ENCODE results near the gene SETDB1.

The SETDB1 gene

GRCh38 chr1:150999051-150999674, 73.0 kb downstream of the SETDB1 start:
- no peak overlapping the region for H3K4me3 ChIP-seq (ENCODE audit: low read depth, low read length)
- no peak for TF ChIP-seq CTCF (IDR thresholded peaks at IDR 0.05; ENCODE audit: borderline replicate concordance, insufficient read depth, low read depth, low read length)

DNA sequence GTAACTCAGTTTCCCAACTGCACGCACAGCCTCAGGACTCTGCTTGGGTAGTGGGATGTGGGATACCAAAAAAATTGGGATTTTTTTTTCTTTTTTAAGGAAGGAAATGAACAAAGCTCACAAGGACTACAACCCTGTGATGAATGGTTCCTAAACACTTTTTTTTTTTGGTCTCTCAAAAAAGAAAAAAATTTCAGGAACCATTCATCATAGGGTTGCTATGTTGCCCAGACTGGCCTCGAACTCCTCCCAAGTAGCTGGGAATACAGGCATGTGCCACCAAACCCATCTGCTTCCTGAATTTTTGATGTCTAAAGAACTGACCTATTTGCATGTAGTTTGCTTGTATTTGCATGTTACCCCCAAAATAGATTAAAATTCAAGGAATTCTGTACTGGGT, 73.8 kb downstream of the SETDB1 start:
- TF ChIP-seq CTCF (IDR thresholded peaks at IDR 0.05; ENCODE audit: borderline replicate concordance, insufficient read depth, low read depth, low read length): no peak

DNA sequence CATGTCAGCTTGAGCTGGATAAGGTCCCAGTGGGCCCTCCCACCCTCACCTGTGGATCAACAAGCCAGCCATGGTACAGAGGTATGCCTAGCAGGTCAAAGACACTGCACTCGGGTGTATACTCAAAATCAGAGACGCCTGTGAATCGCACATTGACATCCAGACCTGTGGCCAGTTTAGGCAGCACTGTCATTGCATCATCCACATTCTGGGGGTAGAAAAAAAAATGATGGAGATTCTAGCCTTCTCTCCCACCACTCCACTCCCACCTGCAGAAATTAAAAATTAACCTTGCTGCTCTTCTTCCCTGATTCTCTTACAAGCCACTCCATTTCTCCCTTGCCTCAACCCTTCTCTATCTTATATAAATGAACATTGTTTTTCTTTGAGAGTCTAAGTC, 74.2 kb downstream of the SETDB1 start:
- H3K4me3 ChIP-seq (ENCODE audit: low read depth, low read length): no peak overlapping the region
- no peak for TF ChIP-seq CTCF (IDR thresholded peaks at IDR 0.05; ENCODE audit: borderline replicate concordance, insufficient read depth, low read depth, low read length)

More for the DNA sequence above, 73.8 kb downstream of the SETDB1 start:
- H3K4me3 ChIP-seq (ENCODE audit: low read depth, low read length): no peak overlapping the region

DNA sequence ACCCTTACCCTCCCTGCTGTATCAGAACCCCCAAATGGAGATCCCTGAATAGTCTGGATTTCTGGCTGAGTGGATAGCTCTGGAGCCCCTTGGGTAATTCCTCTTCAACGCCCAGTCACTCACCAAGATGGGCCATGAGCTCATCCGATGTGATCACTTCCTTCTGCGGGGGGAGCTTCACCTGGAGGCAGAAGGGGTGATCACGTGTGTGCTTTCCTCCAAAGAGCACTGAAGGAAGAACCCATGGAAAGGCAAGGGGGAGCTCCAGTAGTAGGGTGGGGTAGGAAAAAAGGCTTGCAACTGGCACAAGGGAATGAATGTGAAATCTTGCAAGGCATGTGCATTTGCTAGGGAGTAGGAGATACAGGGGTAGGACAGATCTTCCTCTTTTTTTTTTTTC, 75.4 kb downstream of the SETDB1 start:
- no peak for TF ChIP-seq CTCF (IDR thresholded peaks at IDR 0.05; ENCODE audit: borderline replicate concordance, insufficient read depth, low read depth, low read length)
- H3K4me3 ChIP-seq (ENCODE audit: low read depth, low read length): no peak overlapping the region

- no peak overlapping the region for H3K4me3 ChIP-seq (ENCODE audit: low read depth, low read length)
- no peak for TF ChIP-seq CTCF (IDR thresholded peaks at IDR 0.05; ENCODE audit: borderline replicate concordance, insufficient read depth, low read depth, low read length)
Measured at GRCh38 chr1:151002051-151002450, 75.9 kb downstream of the SETDB1 start.

DNA sequence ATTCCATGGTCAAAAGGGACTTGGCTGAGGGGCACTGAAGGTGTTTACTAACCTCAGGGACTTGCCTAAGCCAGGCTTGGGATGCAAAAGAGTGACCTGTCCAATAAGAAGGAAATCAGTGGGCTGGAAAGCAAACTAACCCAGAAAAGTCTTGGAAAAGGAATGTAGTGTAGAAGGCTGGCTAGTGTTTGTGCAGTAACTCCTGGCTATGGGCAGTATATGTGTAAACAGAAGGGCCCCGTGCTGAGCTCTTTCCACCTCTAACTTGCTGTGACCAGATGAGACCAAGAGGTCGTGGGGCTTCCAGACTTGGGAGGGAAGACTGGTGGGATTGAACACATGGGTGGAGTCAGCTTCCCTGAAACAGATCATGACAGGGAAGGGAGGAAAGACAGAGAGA, 76.4 kb downstream of the SETDB1 start:
- TF ChIP-seq CTCF (IDR thresholded peaks at IDR 0.05; ENCODE audit: borderline replicate concordance, insufficient read depth, low read depth, low read length): no peak
- no peak overlapping the region for H3K4me3 ChIP-seq (ENCODE audit: low read depth, low read length)

DNA sequence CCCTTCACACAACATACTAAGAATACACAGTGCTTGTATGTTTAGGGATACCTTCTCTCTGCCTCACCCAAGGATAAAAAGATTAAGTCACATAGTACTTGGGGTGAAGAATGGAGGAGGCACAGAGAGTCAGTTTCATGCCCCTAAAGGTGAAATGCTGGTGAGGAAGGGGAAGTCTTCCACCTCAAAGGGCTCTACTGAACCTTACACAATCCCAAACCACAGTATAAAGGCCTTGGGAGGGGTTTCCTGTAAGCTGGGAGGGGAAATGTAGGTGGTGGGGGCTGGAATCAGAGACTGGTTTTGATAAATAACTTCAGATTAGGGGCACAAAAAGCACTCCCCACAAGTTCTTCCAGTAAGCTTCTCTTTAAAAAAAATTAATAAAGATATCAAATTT, 77.0 kb downstream of the SETDB1 start:
- no peak for TF ChIP-seq CTCF (IDR thresholded peaks at IDR 0.05; ENCODE audit: borderline replicate concordance, insufficient read depth, low read depth, low read length)
- H3K4me3 ChIP-seq (ENCODE audit: low read depth, low read length): no peak overlapping the region
